PC-3 (cell line): ENCODE data around the gene CTNNA3.

Experiments
- CTCF ChIP-seq: fragments of 300-600 bp; sonication (generic); conservative IDR thresholded peaks from 2 replicates; pipeline ENCODE4 v1.5.1; 2017; ENCODE audit warnings: antibody characterized with exemption, low read depth, mild to moderate bottlenecking, low read length
- EZH2 ChIP-seq: fragments of 300-600 bp; sonication (generic); IDR thresholded peaks from one replicate; pipeline ENCODE4 v1.6.1; 2017; ENCODE audit warnings: antibody characterized with exemption, mild to moderate bottlenecking, low read length; ENCODE audit not compliant: unreplicated experiment
- EZH2phosphoT487 ChIP-seq: fragments of 300-600 bp; sonication (generic); IDR thresholded peaks from 2 replicates; pipeline ENCODE4 v1.6.1; 2018; ENCODE audit warnings: mild to moderate bottlenecking, antibody characterized with exemption, low read length, borderline replicate concordance

- no peak for TF ChIP-seq CTCF
- no peak for TF ChIP-seq EZH2
- no peak for TF ChIP-seq EZH2phosphoT487
These were observed 142.7 kb downstream of the CTNNA3 start for GRCh38 chr10:67553254-67553653.
